Endometrium (tissue), 2 donors: Measurements from ENCODE around the gene CBX4.
"Not testable (repeated sequence)": the region's sequence is repeated elsewhere in the genome, so short reads cannot be mapped to it uniquely, and the experiment has no call there.

ENCODE experiments used
- FAIRE-seq: peaks from 2 replicates; lab custom pipeline; 2012; peaks lifted over from hg19 to GRCh38; lab: Jason Lieb, UNC
- donor health status: control.
- donor health status: control.

Gene CBX4

DNA sequence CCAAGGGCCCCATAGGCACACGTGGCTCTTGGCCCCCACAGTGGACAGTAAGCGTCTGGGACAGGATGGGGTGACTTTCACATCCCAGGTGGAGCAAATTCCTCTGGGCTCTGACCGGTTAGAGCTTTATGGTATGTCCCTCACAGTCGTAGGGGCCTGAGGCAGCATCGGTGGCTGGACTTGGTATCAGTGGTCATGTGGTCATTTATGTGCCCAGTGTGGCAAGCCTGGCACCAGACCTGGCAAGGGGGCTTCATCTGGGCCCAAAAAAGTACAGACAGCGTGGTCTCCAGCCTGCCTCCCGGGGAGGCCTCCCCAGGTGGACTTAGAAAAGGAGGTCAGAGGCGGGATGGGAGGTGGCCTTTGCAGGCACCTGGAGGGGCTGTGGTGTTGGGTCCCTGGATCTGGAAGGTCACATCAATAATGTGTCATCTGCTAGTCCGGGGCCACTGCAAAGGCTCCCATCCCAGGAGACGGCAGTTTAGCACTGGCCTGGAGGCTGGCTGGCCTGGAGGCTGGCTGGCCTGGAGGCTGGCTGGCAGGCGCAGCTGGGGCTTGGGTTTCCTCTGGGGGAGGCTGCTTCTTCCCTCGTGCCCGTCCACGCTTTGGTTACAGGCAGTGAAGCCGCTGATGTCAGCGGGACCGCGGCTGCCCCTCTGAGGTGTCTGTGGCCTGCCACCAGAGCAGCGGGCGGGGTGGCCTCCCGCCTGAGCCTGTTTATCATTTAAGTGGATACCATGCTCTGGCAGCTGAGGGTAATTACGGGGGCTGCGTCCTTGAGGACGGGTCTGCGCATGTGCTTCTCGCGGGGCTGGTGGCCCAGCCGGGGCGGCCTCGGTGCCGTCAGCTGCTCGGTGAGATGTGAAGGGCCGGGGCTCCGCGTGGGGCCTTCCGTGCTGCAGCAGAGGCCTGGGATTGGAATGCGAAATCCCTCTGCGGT is 20.7 kb upstream of the CBX4 start:
- FAIRE-seq: no peak

DNA sequence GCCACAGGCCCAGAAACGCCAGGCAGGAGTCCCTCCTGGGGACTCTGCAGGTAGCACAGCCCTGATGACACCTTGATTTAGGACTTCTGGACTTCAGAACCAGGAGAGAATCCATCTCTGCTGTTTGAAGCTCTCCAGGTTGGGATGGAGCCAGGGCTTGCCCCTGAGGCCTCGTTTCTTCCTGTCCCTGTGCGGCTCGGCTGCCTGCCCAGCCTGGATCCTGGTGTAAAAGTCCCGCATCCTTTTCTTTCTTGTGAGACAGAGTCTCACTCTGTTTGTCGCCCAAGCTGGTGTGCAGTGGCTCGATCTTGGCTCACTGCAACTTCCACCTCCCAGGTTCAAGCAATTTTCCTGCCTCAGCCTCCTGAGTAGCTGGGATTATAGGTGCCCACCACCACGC is 17.9 kb upstream of the CBX4 start:
- FAIRE-seq: no peak

DNA sequence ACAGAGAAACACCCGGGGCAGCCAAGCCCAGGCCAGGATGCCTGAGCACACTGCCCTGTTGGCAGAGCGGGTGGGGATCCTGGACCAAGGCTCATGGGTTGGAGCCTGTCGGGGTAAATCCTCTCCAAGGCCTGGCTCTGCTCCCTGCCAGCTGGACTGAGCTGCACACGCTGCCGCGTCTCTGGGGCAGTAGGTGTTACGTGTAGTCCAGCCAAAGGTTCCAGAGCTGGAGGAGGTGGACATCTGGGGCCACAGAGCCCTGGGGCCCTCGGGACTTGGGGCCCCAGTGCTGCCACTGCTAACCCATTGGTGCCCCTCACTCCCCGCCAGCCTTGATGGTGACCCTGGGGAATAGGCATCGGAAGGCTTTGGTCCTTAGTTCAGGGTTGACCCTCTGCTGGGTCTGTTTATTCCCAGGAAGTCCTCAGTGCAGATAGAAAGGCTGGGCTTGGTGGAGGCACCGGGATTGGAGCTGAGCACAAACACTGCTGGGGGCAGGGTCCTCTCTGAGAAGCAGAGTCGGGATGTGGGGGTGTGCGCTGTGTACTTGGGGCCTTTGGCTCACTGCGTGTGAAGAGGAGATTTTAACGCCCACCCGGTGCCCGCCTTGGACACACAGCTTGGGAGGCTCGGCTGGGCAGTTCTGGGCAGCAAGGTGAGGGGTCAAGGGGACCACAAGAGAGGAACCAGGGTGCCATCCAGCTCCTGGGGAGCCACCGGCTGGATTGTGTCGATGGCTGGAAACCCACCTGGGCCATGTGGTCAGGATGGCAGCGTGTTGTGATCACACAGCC is 16.3 kb upstream of the CBX4 start:
- FAIRE-seq: no peak

DNA sequence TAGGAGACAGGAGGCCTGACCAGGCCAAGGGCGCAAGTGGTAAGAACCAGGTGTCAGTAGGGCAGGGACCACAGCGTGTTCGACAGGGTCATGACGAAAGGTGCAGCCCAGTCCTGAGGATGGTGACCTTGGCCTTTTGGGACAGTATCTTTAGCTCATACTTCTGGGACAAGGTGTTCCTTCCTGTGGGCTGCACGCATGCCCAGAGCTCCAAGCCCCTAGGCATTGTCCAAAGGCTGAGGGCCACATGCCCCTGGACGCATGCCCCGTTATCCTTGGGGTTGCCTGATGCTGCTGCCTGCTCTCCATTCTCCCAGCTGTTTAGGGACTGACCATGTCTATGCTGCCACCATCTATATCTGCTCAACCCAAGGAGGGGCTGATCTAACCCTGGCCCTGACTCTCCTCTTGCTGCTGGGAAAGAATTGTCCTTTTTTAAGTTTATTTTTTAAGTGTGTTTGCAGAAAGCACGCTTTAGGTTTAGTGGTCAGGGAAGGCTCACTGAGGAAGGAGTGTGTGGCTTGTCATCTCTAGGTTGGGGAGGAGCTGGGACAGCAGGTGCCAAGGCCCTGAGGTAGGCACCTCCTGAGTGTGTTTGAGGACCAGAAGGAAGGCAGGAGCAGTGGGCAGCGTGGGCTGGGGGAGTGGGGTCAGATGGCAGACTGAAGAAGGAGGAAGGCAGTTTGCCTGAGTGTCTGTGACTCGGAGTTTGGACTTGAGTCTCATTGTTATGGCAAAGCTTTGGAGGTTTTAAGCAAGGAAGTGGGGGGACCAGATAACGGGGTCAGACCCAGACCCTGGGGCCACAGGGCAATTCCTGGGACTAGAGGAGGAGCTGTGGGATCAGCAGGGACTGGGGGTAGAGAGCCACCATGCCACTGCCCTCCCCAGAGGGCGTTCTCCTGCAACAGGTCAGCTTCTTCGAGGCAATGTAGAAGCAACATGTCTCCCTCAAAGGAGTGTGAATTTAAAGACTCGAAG is 15.1 kb upstream of the CBX4 start:
- no peak for FAIRE-seq

DNA sequence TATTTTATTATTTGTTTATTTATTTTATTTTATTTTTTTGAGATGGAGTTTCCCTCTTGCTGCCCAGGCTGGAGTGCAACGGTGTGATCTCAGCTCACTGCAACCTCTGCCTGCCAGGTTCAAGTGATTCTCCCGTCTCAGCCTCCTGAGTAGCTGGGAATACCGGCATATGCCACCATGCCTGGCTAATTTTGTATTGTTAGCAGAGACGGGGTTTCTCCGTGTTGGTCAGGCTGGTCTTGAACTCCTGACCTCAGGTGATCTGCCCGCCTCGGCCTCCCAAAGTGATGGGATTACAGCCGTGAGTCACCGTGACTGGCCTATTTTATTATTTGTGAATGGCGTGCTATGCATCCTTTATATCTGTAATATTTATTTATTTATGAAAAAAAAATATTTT is 13.9 kb upstream of the CBX4 start:
- FAIRE-seq: not testable (repeated sequence)

DNA sequence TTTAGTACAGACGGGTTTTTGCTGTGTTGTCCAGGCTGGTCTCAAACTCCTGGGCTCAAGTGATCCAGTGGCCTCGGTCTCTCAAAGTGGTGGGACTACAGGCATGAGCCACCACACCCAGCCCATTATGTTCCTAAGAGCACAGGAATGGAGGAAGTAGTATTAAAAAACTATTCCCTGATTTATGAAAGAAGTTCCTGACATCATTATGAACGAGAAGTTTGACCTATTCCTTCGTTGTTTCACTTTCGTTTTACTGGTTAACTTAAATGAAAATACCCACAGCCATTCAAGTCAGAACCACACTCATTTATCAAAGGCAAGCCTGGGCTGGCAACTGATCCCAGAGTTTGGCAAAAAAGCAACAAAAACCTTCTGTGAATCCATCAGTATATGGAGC is 13.5 kb upstream of the CBX4 start:
- peak; percentile 23 for FAIRE-seq

DNA sequence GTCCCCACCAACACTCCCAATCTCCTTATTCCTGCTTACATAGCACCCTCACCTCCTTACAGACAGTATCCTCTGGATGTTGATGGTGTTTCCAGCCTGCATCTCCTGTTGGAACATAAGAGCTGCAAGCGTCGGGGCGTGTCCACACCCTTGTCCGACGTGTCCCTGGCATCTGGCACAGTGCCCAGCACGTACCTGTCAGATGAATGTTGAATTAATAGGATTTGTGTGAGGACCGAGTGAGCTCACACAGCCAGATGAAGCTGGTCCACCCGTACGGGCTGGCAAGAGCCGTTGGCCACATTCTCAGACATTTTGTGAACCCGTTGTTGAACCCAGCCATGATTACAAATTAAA is 12.2 kb upstream of the CBX4 start:
- no peak for FAIRE-seq

DNA sequence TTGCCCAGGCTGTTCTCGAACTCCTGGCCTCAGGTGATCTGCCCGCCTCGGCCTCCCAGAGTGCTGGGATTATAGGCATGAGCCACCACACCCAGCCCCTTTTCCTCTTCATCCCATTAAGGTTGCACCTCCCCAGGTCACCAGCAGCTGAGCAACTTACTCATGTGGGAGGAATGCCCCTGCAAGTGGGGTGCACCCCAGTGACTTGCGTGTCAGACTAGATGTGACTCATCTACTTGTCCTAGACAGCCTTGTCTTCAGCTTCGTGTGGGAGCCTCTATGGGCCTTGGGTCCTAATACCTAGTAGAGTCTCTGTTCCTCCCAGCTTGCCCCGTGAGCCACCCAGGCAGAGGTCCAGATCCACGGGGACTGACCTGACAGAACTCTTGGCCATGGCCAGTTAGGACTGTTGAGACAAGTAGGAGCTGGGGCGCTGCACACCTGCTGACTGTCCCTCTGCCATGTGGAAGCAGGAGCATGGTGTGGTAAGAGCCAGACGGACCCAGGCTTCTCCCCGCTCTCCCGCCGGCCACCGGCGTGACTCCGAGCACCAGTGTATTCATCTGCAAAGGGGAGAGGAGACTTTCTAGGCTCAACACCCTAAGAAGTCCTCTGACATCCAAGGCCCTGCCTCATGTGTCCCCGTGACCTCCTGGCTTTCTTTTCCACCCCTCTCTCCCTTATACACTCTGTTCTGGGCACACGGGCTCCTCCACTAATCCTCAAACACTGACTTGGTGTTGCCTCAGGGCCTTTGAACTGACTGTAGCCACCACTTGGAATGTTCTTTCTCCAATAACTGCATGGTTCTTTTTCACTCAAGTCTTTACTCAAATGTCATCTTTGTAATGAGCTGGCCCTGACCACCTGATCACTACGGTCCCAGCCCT is 11.6 kb upstream of the CBX4 start:
- no peak for FAIRE-seq

DNA sequence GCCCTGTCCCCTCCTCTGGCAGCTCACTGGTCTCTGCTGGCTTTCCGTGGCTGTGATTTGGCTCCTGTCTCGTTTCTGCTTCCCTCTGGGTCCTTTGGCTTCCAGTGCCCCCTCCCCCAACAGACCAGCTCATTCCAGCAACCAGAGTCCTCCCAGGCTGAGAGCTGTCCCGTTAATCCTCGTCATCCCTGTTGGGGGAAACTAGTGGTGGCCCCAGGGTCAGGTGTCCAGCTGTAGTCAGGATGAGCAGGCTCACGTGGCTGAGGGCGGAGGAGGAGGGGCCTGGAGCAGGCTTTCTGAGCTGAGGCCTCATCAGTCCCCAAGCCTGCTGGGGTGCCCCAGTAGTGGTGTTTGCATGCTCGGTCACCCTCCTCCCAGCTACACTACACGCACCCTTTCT is 10.7 kb upstream of the CBX4 start:
- FAIRE-seq: no peak

DNA sequence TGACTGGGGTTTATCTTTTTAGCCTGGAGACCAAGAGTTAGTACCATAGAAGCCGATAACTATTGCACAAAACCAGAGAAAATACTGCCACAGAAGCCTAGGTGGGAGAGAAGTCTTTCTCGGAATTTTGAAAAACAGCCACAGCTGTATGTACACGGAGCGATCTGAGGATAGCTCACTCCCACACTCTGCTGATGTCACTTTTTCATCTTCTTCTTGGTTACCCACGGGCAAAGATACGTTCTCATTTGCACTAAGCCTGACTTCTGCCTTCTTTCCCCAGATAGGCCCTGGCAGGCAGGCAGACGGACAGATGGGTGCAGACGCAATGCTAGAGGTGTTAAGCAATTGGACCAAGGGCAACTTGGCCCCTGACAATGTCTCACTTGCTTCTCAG is 9.1 kb upstream of the CBX4 start:
- FAIRE-seq: no peak

DNA sequence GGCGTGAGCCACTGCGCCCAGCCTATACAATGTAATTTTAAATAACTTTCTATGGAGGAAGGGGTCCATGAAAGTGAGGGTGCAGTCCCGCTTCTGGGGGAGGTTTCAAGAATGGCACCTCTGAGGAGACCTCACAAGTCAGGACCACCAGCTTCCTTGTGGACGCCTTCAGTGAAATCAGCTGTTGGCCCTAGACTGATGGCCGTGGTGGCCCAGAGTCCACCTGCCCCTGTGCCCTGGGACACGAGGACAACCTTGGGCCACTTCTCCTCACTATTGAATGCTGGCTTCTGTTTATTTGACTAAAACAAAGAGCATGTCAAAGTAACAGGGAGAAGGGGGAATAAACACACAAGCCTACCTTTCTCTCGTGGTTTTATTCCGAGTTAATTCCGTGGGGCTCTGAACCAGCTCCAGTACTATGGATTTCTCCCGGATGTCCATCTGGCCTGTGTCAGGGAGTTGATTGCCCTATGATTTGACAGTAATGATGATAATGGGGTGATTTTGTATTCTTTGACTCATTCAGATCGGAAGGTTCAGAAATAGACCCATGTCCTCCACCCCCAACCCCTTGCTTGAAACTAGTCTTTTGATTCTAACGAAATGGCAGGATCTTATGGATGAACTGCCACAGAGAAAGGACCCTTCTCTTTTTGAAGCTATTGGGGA is 8.6 kb upstream of the CBX4 start:
- no peak for FAIRE-seq

DNA sequence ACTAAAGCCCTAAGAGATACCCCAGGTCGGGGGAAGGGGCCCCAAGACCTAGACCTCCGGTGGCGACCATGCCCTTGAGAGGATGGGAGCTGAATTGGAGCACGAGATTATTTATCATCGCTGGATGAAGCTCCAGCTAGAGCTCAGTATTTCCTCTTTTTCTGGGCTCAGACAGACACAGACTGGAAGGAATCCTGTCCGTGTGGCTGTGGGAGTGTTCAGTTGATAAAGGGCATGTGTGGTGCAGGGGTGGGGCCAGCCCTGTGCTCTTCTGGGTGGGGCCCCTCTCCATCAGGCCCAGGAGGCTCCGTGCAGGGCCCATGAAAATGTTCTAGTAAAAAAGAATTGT is 6.3 kb upstream of the CBX4 start:
- no peak for FAIRE-seq

DNA sequence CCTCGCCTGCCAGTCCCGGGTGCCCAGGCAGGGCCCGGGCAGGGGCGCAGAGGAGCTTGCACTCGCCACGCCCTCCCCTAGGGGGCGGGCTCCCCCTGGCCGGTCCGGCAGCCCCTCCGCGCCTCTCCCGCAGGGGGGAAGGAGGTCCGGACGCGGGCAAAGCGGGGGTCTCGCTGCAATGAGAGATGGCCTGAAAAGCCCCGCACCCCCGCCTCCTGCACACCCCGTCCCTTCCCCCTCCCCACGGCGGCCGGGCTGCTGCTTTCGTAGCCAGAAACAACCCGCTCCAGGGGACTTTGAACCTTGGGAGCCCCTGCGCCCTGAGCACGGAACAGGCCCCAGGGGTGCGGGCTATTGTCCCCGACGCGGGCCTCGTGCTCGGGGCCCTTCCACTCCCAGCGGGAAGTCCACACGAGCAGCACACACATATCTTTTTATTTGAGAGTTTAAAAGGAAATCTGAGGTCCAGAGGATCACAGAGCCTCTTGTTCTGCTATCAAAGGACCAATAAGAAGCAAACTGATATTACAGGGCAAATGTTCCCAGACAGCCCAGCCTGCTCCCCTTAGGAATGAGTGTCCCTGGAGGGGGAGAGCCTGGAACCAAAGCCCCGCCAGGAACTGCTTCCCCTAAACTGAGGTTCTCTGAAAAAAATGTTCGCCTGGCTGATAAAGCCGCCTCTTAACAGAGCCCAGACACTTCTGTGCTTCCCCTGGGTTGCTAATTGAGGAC is 5.8 kb upstream of the CBX4 start:
- no peak for FAIRE-seq

DNA sequence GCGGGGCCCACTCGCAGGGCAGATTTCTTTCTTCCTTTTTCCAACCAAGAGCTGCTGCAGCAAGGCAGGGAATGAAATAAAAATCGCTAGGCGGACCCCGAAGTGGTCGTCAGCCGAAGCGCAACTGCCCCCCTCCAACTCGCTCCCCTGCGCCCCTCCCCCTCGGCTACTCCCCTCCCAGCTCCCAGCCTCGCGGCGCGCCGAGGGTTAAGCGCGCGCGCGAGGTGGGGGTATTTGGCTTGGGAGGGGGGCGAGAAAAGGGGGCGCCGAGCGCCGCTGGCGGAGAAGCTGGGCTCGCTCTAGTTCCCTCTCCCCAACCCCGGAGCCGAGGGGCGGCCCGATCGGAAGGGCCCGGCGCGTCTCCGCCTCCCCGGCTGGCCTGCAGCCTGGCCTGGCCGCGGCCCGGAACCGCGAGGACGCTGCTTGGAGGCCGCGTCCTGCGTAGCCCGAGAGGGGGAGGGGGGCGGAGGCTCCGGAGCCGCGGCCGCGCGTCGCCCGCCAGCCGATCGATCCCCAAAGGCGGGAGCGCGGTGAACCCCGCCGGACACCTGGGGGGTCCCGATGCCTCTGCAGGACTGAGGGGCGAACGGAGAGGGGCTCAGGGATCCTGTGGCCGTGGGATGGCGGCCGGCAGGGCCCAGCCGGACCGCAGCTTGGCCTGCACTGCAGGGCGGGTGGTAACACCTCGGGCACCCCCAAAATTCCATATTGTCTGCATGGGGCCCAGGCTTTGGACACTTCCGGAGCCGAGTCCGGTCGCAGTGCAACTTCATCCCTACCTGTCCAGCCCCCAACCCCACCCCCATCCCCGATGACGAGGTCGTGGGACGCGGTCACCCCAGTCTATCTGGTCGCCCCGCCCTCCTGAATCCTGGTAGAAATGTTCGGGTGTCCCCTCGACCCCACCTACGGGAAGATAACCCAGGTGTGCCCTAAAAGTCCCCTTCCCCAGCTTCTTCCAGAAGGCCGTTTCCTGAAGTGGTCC is 4.9 kb upstream of the CBX4 start:
- no peak for FAIRE-seq

DNA sequence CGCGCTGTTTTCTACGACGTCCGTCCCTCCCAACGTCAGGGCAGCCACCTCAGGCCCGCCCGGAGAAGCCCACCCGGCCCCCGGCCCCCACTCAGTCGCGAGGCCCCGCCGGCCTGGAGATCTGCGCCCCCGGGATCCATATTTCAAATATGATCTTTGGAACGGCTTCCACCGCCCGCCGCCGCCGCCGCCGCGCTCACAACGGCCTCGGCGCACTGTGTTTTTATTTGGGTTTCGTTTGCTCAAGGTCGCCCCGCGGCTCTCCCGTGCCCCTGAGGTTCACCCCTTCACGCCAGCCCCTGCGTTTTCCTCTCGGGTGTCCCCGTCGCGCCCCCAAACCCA is 4.2 kb upstream of the CBX4 start:
- no peak for FAIRE-seq

DNA sequence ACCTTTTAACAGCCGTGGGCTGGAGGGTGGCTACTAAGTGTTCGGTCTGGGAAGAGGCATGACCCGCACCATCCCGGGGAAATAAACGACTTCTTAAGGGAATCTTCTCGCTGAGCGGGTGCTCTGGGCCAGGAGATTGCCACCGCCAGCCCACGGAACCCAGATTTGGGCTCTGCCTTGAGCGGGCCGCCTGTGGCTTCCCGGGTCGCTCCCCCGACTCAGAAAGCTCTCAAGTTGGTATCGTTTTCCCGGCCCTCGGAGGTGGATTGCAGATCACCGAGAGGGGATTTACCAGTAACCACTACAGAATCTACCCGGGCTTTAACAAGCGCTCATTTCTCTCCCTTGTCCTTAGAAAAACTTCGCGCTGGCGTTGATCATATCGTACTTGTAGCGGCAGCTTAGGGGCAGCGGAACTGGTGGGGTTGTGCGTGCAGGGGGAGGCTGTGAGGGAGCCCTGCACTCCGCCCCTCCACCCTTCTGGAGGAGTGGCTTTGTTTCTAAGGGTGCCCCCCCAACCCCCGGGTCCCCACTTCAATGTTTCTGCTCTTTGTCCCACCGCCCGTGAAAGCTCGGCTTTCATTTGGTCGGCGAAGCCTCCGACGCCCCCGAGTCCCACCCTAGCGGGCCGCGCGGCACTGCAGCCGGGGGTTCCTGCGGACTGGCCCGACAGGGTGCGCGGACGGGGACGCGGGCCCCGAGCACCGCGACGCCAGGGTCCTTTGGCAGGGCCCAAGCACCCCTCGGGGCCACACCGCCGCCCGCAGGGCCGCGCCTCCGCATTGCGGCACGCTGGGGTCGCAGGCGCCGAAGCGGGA is 3.6 kb upstream of the CBX4 start:
- no peak for FAIRE-seq

DNA sequence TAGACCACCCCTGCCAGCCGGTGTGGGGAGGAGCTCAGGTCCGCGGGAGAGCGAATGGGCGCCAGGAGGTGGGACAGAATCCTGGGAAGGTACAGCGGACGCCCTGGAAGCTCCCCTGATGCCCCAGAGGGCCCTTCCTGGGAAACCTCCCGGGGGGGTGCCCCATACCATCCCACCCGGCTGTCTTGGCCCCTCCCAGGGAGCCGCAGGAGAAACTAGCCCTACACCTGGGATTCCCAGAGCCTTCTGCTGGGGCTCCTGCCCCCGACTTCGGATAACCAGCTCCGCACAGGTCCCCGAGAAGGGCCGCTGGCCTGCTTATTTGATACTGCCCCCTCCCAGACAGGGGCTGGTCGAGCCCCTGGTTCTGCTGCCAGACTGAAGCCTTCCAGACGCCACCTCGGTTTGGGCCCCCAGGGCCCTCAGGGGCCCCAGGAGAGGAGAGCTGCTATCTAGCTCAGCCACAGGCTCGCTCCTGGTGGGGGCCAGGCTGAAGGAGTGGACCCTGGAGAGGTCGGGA is 3.0 kb upstream of the CBX4 start:
- no peak for FAIRE-seq
